Right cardiac atrium (tissue), 5 donors: ENCODE measurements around the gene USP6NL. TPM values are rescaled to one million over a fixed set of nuclear protein-coding genes. Genes with fewer than 3 reads are reported as not detected.

Experiments used
- ATAC-seq, 2 donors: fragments of 200-7000 bp; cut with Tn5 transposase; one replicate each; pipeline versions ENCODE4 v1.8.0 to v1.9.1; 2020; ENCODE audit warnings: moderate library complexity in 2 of 2, mild to moderate bottlenecking in 1 of 2
- DNase-seq, 3 donors: peaks; one replicate each; pipeline ENCODE4 v3.0.0-alpha.2; 2020
- H3K27ac ChIP-seq: one replicate; pipeline ENCODE4 v1.5.1; 2013; ENCODE audit warnings: mild to moderate bottlenecking, low read length, control low read depth, moderate library complexity
- H3K27me3 ChIP-seq: one replicate; pipeline ENCODE4 v1.6.1; 2013; ENCODE audit not compliant: control insufficient read depth, insufficient read depth
- H3K4me1 ChIP-seq: one replicate; pipeline ENCODE4 v1.6.1; 2013; ENCODE audit warnings: low read length; ENCODE audit not compliant: control insufficient read depth, insufficient read depth
- H3K4me3 ChIP-seq: one replicate; pipeline ENCODE4 v1.5.1; 2013; ENCODE audit warnings: low read length, control low read depth
- H3K9me3 ChIP-seq: one replicate; pipeline ENCODE4 v1.6.1; 2013; ENCODE audit warnings: low read length; ENCODE audit not compliant: control insufficient read depth
- WGBS: extraction: QIAGEN DNeasy Blood & Tissue Kit; methylation state at CpG from one replicate; pipeline ENCODE4 v1.1.7; 2013; 5-methylcytosine and 5-hydroxymethylcytosine counted together
- intact Hi-C, 4 donors: fragments of 100-400 bp; cut with DNase I; formaldehyde crosslinking; loops; one replicate each; pipeline versions ENCODE4 v1.11.0 to v1.14.0; 2022 to 2023
- polyA plus RNA-seq: library from polyadenylated mRNA; stranded (reverse); fragments of 200-250 nt; gene quantifications from one replicate; pipeline ENCODE4 v1.2.3, GENCODE V29; 2013
- total RNA-seq, 4 donors: library from RNA; stranded (reverse); fragmentation: NEBNext Ultra II Directional; extraction: Animal tissue kit (Norgen Biotek cat#: 25700); gene quantifications; one replicate each; pipeline ENCODE4 v1.2.1, GENCODE V29; 2021
- donor health status: healthy with polysubstance abuse.
- donor health status: DM: no; HTN: yes; CAD: no.
- donor health status: DM: no; HTN: no; CAD: no.
- donor health status: DM: no; HTN: yes; CAD: no; lungs with severe emphysema.
- donor health status: DM: yes; HTN: yes; CAD: no.

USP6NL gene
- total and polyA plus RNA-seq, 5 donors = 3.9 to 12.5 (median 8.8) TPM

DNA sequence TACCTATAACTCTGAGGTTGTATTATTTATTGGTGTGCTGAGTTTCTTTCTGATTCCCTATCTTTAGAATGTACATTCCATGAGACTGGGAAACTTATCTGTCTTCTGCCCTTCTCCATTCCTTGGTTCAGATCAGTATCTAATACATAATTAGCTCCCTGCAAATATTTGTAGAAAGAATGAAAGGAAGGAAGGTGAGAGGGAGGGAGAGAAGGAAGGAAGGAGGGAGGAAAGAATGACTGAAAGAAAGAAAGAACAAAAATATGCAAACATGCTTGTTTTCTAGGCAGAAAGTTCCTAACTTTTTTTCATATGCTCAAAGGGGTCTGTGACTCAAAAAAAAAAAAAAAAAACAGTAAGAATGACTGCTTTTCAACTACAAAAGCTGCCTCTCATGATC, 3.9 kb upstream of the USP6NL start:
- H3K4me3 ChIP-seq = no peak overlapping the region
- intact Hi-C loops = loop anchor here in 1 of 4 donors (10.0 kb wide), 1 partner anchor 91 kb away; no protein-coding TSS in a partner anchor
- DNase-seq (no peak), ATAC-seq (no peak)
- H3K27me3 ChIP-seq = no peaks in the 10 kb centered on the region
- no peaks in the 10 kb centered on the region for H3K9me3 ChIP-seq
- no peak overlapping the region for H3K27ac ChIP-seq
- H3K4me1 ChIP-seq = no peaks in the 10 kb centered on the region

DNA sequence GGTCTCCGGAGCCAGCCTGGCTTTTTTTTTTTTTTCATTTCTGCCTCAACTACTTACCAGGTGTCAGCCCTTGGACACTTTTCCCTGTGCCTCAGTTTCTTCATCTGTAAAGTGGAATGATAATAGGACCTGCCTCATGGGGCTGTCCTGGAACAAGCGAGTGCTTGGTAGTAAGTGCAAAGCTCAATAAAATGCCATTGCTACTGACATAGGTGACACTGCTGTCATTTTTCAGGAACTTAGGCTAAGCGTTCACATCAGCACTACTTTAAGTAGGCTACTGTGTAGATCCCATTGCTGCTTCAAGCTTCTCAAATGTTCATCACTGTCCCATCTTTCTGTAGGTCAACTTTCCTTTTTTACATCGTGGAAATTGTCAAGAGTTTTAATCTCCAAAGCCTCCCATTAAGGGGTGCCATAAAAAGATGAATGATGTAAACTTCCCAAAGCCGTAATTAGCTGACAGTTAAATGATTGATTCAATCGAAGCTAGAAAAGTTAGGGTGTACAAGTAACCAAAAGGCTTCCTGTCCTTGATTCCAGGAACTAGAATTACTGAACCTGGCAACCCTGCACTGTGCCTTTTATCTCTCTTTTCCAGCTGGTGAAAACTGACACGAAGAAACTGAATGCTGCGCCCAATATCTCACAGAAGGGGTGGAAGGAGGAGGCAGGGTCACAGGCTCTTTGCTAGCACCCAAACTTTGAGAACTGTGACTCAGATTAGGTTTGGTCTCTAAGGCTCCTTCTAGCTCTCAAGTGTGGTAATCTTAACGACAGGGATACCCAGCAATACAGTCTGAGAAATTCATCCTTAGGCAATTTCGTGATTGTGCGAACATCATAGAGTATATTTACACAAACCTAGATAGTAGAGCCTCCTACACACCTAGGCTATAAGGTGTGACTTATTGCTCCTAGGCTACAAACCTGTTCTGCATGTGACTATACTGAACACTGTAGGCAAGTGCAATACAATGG, 861 bp upstream of the USP6NL start:
- intact Hi-C loops = loop anchor here in 1 of 4 donors (10.0 kb wide), 1 partner anchor 88 kb away; no protein-coding TSS in a partner anchor

DNA sequence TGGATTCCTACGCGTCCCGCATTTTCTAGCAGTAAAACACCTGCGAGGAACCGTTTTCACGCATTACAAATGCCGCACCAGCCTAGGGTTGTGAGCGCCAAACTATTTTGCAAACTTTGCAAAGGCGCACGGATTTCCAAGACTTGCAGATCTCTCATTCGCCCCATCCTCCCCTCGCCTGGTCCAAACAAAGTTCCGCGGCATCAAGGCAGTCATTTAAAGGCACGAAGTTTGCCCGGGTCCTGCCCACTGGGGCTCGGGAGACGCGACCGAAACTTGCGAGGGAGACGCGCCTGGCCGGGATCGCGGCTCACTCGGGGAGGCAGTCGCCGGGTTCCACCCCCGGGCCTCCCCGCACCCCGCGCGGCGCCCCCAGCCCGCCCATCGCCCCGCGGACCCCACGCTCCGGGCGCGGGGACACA, 613 bp downstream of the USP6NL start:
- intact Hi-C loops = loop anchor here in 1 of 4 donors (10.0 kb wide), 1 partner anchor 86 kb away; no protein-coding TSS in a partner anchor
- no peaks in the 10 kb centered on the region for H3K27me3 ChIP-seq
- no peaks in the 10 kb centered on the region for H3K9me3 ChIP-seq
- ATAC-seq (no peak), DNase-seq (peak; percentile 48 to 76 (median 75))
- WGBS = under 1% methylated on average over 43 of the region's 43 CpGs
- H3K4me1 ChIP-seq = peaks cover 2% of the 10 kb centered on the region
- peak overlapping the region; percentile 86 for H3K27ac ChIP-seq
- peak overlapping the region; percentile 79 for H3K4me3 ChIP-seq

More for the DNA sequence above, 861 bp upstream of the USP6NL start:
- ATAC-seq (peak; percentile 3 to 30), DNase-seq (no peak)
- Histone ChIP-seq H3K4me3 (peak overlapping the region; percentile 79), H3K4me1 (peaks cover 2% of the 10 kb centered on the region), H3K27ac (peak overlapping the region; percentile 97), H3K9me3 (no peaks in the 10 kb centered on the region), H3K27me3 (no peaks in the 10 kb centered on the region)
- WGBS = 16% methylated on average over 11 of the region's 11 CpGs

DNA sequence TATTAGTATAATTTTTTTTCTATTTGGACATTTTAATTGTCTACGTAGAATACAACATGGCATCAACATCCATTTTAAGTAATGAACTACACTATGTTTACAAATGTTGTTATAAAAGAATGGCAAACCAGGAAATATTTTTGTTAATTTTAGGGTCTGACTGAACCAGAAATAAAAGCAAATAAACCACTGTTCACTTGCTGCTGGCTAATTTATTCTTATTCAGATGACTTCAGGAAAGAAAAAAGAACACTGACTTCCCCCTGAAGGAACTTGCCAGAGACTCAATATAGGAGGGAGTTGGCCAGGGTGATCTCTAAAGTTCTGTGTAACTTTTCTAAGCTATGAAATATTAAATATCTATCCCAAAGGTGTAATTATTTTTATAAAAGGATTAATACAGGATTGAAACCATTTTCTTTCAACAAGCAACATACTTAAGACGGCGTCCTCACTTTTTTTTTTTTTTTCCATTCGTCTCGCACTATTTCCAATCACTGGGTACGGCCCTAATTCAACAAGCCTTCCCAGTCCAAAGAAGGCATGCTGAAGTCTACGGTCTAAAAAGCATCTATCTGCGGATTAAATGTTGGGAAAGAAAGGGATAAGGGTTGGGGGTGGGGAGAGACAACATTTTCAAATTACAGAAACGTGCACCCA, 1.2 kb downstream of the USP6NL start:
- ATAC-seq (no peak), DNase-seq (no peak)
- peak overlapping the region; percentile 86 for H3K27ac ChIP-seq
- peak overlapping the region; percentile 79 for H3K4me3 ChIP-seq
- H3K9me3 ChIP-seq = no peaks in the 10 kb centered on the region
- no peaks in the 10 kb centered on the region for H3K27me3 ChIP-seq
- 8% methylated on average over 9 of the region's 9 CpGs for WGBS
- intact Hi-C loops = loop anchor here in 1 of 4 donors (10.0 kb wide), 1 partner anchor 85 kb away; no protein-coding TSS in a partner anchor
- H3K4me1 ChIP-seq = peaks cover 2% of the 10 kb centered on the region

DNA sequence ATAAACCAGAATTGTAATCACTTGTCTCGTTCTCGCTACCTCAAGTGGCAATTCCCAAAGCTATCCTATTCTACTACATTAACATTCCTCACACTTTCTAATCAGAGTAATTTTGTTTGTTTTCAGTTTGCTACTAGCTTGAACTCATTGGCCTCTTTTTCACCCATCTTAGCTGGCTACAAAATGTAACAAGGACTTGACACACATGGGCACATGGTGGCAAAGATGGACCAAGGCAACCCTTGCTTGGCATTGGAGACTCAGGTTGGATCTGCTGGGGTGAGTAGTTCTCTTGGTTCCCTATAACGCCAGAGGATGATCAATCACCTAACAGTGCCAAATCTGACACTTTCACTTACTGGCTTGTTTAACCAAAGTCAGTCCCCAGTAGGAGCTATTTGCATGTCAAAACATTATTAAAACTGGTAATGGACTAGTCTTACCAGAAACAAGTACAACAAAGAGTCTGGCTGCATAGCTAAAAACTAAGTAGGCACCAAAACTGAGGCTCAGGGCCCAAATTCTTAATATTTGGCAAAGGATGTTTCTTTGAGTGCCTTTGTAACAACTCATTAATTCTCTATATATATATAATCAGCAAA, 1.9 kb downstream of the USP6NL start:
- H3K27me3 ChIP-seq = no peaks in the 10 kb centered on the region
- H3K4me1 ChIP-seq = peaks cover 2% of the 10 kb centered on the region
- 80% methylated on average over 3 of the region's 3 CpGs for WGBS
- no peak overlapping the region for H3K4me3 ChIP-seq
- no peak for ATAC-seq
- intact Hi-C loops = loop anchor here in 1 of 4 donors (10.0 kb wide), 1 partner anchor 85 kb away; no protein-coding TSS in a partner anchor
- no peak for DNase-seq
- no peak overlapping the region for H3K27ac ChIP-seq
- H3K9me3 ChIP-seq = no peaks in the 10 kb centered on the region

DNA sequence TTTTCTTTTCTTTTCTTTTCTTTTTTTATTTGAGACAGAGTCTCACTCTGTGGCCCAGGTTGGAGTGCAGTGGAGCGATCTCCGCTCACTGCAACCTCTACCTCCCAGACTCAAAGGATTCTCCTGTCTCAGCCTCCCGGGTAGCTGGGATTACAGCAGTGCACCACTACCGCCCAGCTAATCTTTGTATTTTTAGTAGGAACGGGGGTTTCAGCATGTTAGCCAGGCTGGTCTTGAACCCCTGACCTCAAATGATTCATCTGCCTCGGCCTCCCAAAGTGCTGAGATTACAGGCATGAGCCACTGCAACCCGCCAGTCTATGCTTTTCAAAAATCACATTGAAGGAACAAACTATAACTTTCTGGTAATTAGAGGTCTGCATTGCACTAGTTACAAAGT, 2.4 kb downstream of the USP6NL start:
- Histone ChIP-seq H3K9me3 (no peaks in the 10 kb centered on the region), H3K4me1 (peaks cover 2% of the 10 kb centered on the region), H3K4me3 (no peak overlapping the region), H3K27ac (no peak overlapping the region), H3K27me3 (no peaks in the 10 kb centered on the region)
- no peak for DNase-seq
- 83% methylated on average over 7 of the region's 7 CpGs for WGBS
- intact Hi-C loops = no loop called here
- ATAC-seq = no peak

DNA sequence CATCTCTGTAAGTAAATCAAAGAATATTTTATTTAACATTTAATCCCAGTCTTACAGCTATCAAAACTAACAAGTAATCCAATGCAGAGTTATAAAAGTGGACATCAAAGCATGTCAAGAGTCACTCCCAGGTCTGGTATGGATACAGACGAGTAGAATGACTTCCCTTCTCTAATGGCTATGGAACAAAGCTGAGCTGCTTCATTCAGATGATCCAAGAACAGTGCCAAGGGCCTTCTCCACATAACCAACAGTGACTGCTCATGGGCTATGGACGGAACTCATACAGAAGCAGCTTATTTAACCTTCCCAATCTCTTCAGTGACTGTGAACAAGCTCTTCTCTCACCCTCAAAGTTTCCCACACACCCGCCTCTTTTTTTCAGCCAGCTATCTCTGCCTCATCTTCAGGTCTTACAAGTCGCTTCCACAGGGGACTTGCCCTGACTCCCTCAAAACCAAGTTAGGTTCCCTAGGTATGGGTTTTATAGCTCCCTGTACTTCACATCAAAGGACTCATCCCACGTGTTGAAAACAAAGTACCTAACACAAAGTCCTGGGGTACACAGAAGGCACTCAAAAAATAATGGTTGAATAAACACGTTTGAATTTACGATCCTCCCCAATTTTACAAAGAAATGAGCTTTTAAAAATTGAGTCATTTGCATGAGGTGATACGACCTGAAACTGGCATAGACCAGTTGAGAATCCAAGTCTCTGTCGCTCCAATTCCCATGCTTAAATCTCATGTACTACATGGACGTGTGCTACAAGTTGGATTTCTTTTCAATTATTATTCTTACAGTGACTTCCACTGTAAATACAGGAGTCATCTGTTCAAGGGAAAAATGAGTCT, 3.1 kb downstream of the USP6NL start:
- Histone ChIP-seq H3K4me3 (no peak overlapping the region), H3K27me3 (no peaks in the 10 kb centered on the region), H3K9me3 (no peaks in the 10 kb centered on the region), H3K27ac (no peak overlapping the region), H3K4me1 (peaks cover 2% of the 10 kb centered on the region)
- no peak for ATAC-seq
- WGBS = 89% methylated on average over 10 of the region's 10 CpGs
- intact Hi-C loops = no loop called here
- DNase-seq = no peak

DNA sequence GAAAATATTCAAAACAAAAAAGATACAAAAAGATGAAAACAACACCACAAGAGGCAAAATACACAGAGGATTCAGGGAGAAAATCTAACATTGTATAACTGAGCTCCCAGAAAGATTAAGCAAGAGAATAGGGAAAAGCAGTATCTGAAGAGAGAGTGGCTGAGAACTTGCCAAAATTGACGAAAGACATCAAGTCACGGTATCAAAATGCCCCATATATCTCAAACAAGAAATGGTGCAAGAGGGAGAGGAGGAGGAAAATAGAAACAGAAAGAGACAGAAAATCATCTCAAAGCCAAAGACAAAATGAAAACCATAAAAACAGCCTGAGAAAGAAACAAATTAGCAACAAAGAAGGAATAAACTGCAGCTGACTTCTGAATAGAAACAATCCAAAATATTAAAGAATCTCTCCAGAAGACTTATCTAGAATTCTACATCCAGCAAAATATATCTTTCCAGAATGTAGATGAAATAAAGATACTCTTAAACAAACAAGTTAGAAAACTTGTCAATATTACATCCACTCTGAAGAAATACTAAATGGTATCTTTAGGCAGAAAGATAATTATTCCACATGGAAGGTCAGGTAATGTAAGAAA, 5.5 kb downstream of the USP6NL start:
- Histone ChIP-seq H3K4me3 (peak overlapping the region; percentile 20), H3K27me3 (no peaks in the 10 kb centered on the region), H3K9me3 (no peaks in the 10 kb centered on the region), H3K27ac (no peak overlapping the region), H3K4me1 (peaks cover 2% of the 10 kb centered on the region)
- 49% methylated on average over 2 of the region's 2 CpGs for WGBS
- intact Hi-C loops = no loop called here
- ATAC-seq (no peak), DNase-seq (no peak)

DNA sequence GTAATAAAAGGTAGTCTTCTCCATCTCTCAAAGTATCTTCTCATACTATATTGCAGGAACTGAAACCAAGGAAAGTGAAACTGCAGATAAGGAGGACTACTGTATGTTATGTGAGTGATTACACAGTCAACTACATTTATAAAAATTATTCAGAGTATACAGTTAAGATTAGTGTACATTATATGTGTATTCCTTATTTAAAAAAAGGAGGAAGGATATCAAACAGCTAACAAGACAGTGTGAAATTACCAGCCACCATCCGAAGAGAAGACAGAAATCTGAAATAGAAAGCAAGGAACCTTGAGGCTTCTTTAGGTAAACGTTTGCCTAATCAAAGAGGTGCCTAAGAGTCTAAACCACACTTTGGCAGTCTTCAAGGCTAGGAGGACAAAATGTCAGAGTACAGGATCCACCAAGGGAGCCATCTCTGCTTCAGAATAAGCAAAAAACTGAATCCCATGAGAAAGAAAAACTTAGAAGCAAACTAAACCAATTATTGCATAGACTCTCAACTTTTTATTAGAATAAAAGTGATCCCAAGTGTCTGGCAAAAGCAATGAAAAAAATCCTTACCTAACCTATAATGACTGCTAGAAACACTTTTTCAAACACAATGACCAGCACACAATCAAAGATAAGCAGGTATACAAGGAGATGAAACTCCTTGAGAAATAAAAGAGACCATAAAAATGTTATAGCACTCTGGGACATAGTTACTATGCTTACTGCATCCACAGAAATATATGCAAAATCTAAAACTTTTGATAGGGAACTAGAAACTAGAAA, 6.4 kb downstream of the USP6NL start:
- peaks cover 2% of the 10 kb centered on the region for H3K4me1 ChIP-seq
- WGBS = 66% methylated on average over 2 of the region's 2 CpGs

More for the DNA sequence above, 6.4 kb downstream of the USP6NL start:
- Histone ChIP-seq H3K9me3 (no peaks in the 10 kb centered on the region), H3K4me3 (no peak overlapping the region), H3K27me3 (no peaks in the 10 kb centered on the region), H3K27ac (no peak overlapping the region)
- DNase-seq (no peak), ATAC-seq (no peak)
- intact Hi-C loops = no loop called here
